Nephron (organoid): ENCODE results near the gene GABPA.

Experiments used
- H3K27ac Mint-ChIP-seq, 3 experiments: 2 replicates each; pipeline ENCODE4 v1.8.0; 2020; ENCODE audit warnings: mixed read lengths in 3 of 3, mild to moderate bottlenecking in 2 of 3, moderate library complexity in 1 of 3
- H3K27me3 Mint-ChIP-seq: 2 replicates; pipeline ENCODE4 v1.8.0; 2021; ENCODE audit warnings: low read depth, mild to moderate bottlenecking, moderate library complexity, mixed read lengths
- H3K36me3 Mint-ChIP-seq: 2 replicates; pipeline ENCODE4 v1.8.0; 2020; ENCODE audit warnings: low read depth, mixed read lengths
- H3K4me1 Mint-ChIP-seq: 2 replicates; pipeline ENCODE4 v1.8.0; 2020; ENCODE audit warnings: mixed read lengths
- H3K4me3 Mint-ChIP-seq, 3 experiments: 2 replicates each; pipeline ENCODE4 v1.8.0; 2020; ENCODE audit warnings: mild to moderate bottlenecking in 3 of 3, mixed read lengths in 3 of 3, moderate library complexity in 2 of 3
- H3K9me3 Mint-ChIP-seq: 2 replicates; pipeline ENCODE4 v1.8.0; 2020; ENCODE audit warnings: mixed read lengths
- CTCF ChIP-seq, 3 experiments: fragments of 200-600 bp; sonication (generic); IDR thresholded peaks; one replicate each; pipeline ENCODE4 v1.5.0; 2021; ENCODE audit warnings: antibody characterized with exemption in 3 of 3; ENCODE audit not compliant: unreplicated experiment in 3 of 3

GABPA gene

GRCh38 chr21:25818551-25818950 lies 83.8 kb downstream of the GABPA start:
- peaks cover 20% of the 10 kb centered on the region for H3K4me1 Mint-ChIP-seq
- no peak for TF ChIP-seq CTCF (IDR thresholded peaks at IDR 0.05; ENCODE audit: unreplicated experiment in 3 of 3)
- no peak overlapping the region for H3K4me3 Mint-ChIP-seq
- peak overlapping the region; percentile 70 to 79 (median 76) for H3K27ac Mint-ChIP-seq
- no peaks in the 10 kb centered on the region for H3K27me3 Mint-ChIP-seq
- no peaks in the 10 kb centered on the region for H3K36me3 Mint-ChIP-seq
- no peaks in the 10 kb centered on the region for H3K9me3 Mint-ChIP-seq
